Panc1 (cell line): ENCODE measurements around the gene HTT.

Experiments
- POLR2AphosphoS5 ChIP-seq: IDR thresholded peaks from 2 replicates; pipeline ENCODE4 v1.6.1; 2012; ENCODE audit warnings: mild to moderate bottlenecking, low read depth, low read length, moderate library complexity
- REST ChIP-seq, 2 experiments: IDR thresholded peaks; 2 replicates each; pipeline ENCODE4 v1.6.1; 2011 to 2012; ENCODE audit warnings: low read depth in 2 of 2, control low read depth in 1 of 2, low read length in 1 of 2, mild to moderate bottlenecking in 1 of 2, moderate library complexity in 1 of 2; ENCODE audit not compliant: insufficient read depth in 1 of 2
- TF ChIP-seq, protein P1 (sequence below): fragments of 450-650 bp; IDR thresholded peaks from 2 replicates; pipeline ENCODE4 v1.5.1; 2017; ENCODE audit warnings: mild to moderate bottlenecking

DNA sequence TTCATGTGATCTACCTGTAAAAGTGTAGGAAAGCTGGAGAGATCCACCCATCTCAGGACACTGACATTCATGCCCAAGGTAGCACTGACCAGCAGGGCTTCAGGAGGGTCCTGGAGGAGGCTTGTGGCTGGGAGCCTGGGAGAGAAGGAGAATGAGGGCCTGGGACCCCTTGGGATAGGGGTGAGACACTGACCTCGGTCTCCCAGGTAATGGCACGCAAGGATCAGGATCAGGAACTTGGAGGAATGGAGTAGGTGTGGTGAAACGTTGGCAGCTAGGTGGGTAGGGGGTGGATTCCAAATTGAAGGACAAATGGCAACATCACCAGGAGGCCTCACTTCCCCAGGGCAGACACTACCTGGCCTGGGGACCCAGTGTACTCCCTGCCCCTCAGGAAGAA is 206.0 kb downstream of the HTT start:
- TF ChIP-seq, protein P1, sequence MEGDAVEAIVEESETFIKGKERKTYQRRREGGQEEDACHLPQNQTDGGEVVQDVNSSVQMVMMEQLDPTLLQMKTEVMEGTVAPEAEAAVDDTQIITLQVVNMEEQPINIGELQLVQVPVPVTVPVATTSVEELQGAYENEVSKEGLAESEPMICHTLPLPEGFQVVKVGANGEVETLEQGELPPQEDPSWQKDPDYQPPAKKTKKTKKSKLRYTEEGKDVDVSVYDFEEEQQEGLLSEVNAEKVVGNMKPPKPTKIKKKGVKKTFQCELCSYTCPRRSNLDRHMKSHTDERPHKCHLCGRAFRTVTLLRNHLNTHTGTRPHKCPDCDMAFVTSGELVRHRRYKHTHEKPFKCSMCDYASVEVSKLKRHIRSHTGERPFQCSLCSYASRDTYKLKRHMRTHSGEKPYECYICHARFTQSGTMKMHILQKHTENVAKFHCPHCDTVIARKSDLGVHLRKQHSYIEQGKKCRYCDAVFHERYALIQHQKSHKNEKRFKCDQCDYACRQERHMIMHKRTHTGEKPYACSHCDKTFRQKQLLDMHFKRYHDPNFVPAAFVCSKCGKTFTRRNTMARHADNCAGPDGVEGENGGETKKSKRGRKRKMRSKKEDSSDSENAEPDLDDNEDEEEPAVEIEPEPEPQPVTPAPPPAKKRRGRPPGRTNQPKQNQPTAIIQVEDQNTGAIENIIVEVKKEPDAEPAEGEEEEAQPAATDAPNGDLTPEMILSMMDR, result no peak
- TF ChIP-seq POLR2AphosphoS5 (no peak), REST (IDR thresholded peaks at IDR 0.05; ENCODE audit: insufficient read depth in 1 of 2, low read depth in 2 of 2, low read length in 1 of 2) (no peak)
